GM10266 (cell line): Measurements from ENCODE around the gene ZNF543.

Source experiments
- DNase-seq: peaks from one replicate; pipeline ENCODE4 v3.0.0; 2012; ENCODE audit errors: extremely low spot score
- CTCF ChIP-seq: IDR thresholded peaks from 2 replicates; pipeline ENCODE4 v1.5.1; 2012; ENCODE audit warnings: mild to moderate bottlenecking, low read depth; ENCODE audit not compliant: control insufficient read depth, insufficient read depth; ENCODE audit errors: missing control alignments

Gene ZNF543

DNA sequence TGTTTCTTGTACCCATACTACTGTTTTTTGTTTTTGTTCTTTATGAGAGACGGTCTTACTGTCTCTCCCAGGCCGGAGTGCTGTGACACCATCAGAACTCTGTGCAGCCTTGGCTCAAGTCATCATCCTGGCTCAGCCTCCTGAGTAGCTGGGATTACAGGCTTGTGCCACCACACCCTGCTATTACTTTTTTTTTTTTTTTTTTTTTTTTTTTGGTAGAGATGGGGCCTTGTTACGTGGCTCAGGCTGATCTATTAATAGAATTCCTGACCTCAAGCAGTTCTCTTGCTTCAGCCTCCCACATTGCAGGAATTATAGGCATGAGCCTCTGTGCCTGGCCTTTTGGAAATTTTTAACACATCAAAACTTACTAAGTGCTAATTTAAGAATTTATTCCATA lies 27.9 kb downstream of the ZNF543 start:
- TF ChIP-seq CTCF: no peak
- no peak for DNase-seq

DNA sequence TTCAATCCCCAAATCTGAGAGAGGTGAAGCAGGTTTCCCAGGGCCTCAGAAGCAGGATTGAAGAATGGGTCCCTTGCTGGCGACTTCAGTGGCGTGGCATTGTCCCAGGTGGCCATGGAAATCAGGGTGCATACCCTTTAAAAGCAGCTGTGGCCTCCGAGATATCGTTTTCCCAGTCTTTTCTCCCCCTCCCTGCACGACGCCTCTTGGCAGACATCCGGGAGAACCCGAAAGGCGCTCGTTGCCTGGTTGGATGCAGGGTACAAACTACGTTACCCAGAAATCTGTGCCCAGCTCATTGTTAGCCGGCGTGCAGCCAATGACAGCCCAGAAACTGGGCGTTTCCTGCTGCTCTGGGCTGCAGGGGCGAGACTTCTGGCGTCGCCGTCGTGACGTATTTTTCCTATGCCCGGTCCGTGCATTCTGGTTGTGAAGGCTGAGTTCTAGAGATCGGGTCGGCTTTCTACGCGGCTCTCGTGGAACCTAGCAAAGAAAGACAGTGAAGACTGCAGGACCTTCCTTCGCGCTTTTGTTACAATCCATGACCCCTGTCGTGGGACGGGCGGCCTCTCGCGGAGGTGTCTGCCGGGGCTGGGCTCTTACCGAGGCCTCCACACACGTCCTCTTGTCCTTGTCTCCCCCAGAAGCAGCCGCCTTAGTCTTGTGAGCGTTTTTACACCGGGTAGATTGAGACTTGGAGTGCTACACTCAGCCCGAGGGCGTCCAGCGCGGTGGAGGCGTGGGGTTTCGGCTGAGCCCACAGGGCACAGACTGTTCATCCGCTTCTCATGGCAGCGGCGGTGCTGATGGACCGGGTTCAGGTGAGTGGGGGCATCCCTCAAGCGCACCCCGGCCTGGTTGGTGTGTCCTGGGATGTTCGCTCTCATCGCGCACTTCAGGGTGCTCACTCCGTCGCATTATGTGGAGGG lies 30.9 kb downstream of the ZNF543 start, which contains the start of gene ZNF304:
TSS of gene ZNF304 (plus strand) at position 395 of the 929 bp plus-strand sequence. CDS start at position 789, 394 bp downstream.
- no peak for TF ChIP-seq CTCF
- peak; percentile 89 for DNase-seq

DNA sequence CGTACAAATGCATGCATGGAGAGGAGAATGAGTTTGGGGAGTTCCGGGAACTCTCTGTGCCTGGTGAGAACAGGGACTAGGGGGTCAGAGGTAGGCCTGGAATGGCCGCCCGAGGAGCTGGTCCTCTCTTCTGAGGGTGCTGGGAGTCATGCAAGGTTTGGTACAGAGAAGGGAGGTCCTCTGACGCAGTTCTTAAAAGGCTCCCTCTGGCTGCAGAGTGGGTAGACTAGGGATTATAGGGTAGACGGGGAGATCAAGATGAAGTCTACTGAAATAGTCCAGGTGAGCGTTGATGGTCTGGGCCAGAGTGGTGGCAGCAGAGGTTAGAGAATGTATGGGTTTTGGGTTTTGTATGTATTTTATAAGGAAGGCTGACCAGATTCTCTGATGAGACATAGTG lies 31.6 kb downstream of the ZNF543 start:
- TF ChIP-seq CTCF: no peak
- no peak for DNase-seq

DNA sequence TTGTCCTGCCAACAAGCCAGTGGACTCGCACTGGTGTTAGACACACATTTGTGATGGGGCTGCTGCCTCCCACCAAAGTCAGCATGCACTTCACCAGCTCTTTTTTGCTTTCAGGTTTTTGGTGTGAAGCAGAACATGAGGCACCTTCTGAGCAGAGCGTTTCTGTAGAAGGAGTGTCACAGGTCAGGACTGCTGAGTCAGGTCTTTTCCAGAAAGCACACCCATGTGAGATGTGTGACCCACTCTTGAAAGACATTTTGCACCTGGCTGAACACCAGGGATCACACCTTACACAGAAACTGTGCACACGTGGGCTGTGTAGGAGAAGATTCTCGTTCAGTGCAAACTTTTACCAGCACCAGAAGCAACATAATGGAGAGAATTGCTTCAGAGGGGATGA lies 35.6 kb downstream of the ZNF543 start:
- no peak for DNase-seq
- no peak for TF ChIP-seq CTCF

DNA sequence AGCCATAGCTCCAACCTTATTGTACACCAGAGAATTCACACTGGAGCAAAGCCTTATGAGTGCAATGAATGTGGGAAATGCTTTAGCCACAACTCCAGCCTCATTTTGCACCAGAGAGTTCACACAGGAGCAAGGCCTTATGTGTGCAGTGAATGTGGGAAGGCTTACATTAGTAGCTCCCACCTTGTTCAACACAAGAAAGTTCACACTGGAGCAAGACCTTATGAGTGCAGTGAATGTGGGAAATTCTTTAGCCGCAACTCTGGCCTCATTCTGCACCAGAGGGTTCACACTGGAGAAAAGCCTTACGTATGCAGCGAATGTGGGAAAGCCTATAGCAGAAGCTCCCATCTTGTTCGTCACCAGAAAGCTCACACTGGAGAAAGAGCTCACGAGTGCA lies 37.1 kb downstream of the ZNF543 start:
- no peak for TF ChIP-seq CTCF
- no peak for DNase-seq

DNA sequence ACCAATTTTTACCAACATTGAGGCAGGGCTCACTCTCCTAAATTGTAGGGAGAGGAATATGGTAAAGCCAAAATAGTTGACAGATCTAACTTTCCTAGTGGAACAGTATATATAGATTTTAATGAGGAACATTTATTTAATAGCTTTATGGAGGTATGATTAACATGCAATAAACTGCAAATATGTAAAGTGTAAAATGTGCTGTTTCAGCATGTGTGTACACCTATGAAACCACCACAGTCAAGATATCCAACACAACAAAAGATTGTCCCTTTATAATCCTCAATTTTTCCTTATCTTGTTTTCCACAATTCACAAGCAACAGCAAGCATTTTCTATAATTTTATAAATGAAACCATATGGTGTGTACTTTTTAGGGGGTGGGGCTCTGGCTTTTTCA lies 39.0 kb downstream of the ZNF543 start:
- DNase-seq: no peak
- TF ChIP-seq CTCF: no peak

DNA sequence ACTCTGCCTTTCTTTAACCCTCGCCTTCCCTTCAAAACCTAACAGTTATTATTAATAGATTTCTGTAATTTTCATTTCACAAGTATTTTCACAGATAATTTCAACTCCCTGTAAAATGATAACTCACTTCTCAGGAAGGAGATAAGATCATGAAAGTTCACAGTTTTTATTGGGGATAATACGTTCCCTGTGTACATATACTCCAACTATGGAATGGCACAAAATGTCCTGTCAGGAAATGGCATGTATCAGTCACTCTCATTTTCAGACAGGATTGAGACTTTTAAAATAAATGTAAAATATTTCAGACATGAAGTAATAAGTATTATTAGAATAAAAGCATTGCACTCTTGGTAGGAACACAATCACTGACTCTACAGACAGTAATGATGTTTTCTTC lies 42.1 kb downstream of the ZNF543 start:
- TF ChIP-seq CTCF: no peak
- no peak for DNase-seq
